Neural progenitor cell (in vitro differentiated cells): ENCODE data around the gene DSCAML1. TPM values are rescaled to one million over a fixed set of nuclear protein-coding genes. Genes with fewer than 3 reads are reported as not detected.

Experiments used
- DNase-seq: peaks from one replicate; pipeline ENCODE4 v3.0.0-alpha.2; 2016; ENCODE audit warnings: low spot score
- H2AFZ ChIP-seq: fragments of 200-600 bp; sonication (generic); replicated peaks from 2 replicates; pipeline ENCODE4 v1.6.1; 2016; ENCODE audit warnings: antibody characterized with exemption
- H3F3A ChIP-seq: fragments of 200-600 bp; sonication (generic); 2 replicates; pipeline ENCODE4 v1.6.1; 2016; ENCODE audit warnings: antibody characterized with exemption, low read depth
- H3K27ac ChIP-seq: fragments of 200-600 bp; sonication (generic); 2 replicates; pipeline ENCODE4 v1.5.1; 2016; ENCODE audit warnings: mild to moderate bottlenecking
- H3K27me3 ChIP-seq: fragments of 200-600 bp; sonication (generic); 2 replicates; pipeline ENCODE4 v1.6.1; 2016; ENCODE audit warnings: mild to moderate bottlenecking, moderate library complexity
- H3K36me3 ChIP-seq: fragments of 200-600 bp; sonication (generic); 2 replicates; pipeline ENCODE4 v1.5.1; 2016
- H3K4me1 ChIP-seq: fragments of 200-600 bp; sonication (generic); 2 replicates; pipeline ENCODE4 v1.6.1; 2016; ENCODE audit warnings: mixed run types
- H3K4me2 ChIP-seq: fragments of 200-600 bp; sonication (generic); 2 replicates; pipeline ENCODE4 v1.6.1; 2016
- H3K4me3 ChIP-seq: fragments of 200-600 bp; sonication (generic); 2 replicates; pipeline ENCODE4 v1.5.1; 2016
- H3K79me2 ChIP-seq: fragments of 200-600 bp; sonication (generic); 2 replicates; pipeline ENCODE4 v1.6.1; 2016; ENCODE audit warnings: low read depth
- H3K9ac ChIP-seq: fragments of 200-600 bp; sonication (generic); 2 replicates; pipeline ENCODE4 v1.6.1; 2016
- H3K9me3 ChIP-seq: fragments of 200-600 bp; sonication (generic); 2 replicates; pipeline ENCODE4 v1.5.1; 2016; ENCODE audit warnings: low read depth
- H4K20me1 ChIP-seq: fragments of 200-600 bp; sonication (generic); 2 replicates; pipeline ENCODE4 v1.6.1; 2016; ENCODE audit warnings: low read depth
- H3K27ac Mint-ChIP-seq: 3 replicates; pipeline ENCODE4 v1.8.0; 2021; ENCODE audit warnings: mixed read lengths
- H3K27me3 Mint-ChIP-seq: 2 replicates; pipeline ENCODE4 v1.8.0; 2022; ENCODE audit warnings: low read depth, mild to moderate bottlenecking, inconsistent platforms, moderate library complexity, mixed read lengths; ENCODE audit not compliant: insufficient read depth
- H3K36me3 Mint-ChIP-seq: 3 replicates; pipeline ENCODE4 v1.8.0; 2021; ENCODE audit warnings: mixed read lengths
- H3K4me1 Mint-ChIP-seq: 3 replicates; pipeline ENCODE4 v1.8.0; 2021; ENCODE audit warnings: mixed read lengths
- H3K4me3 Mint-ChIP-seq: 3 replicates; pipeline ENCODE4 v1.8.0; 2021; ENCODE audit warnings: mild to moderate bottlenecking, moderate library complexity, mixed read lengths
- H3K9me3 Mint-ChIP-seq: 3 replicates; pipeline ENCODE4 v1.8.0; 2020; ENCODE audit warnings: mixed read lengths
- CTCF ChIP-seq: fragments of 200-600 bp; sonication (generic); IDR thresholded peaks from 2 replicates; pipeline ENCODE4 v1.5.1; 2017; ENCODE audit warnings: antibody characterized with exemption, mild to moderate bottlenecking
- EZH2 ChIP-seq: fragments of 200-600 bp; sonication (generic); IDR thresholded peaks from 2 replicates; pipeline ENCODE4 v1.6.1; 2017; ENCODE audit warnings: antibody characterized with exemption, mild to moderate bottlenecking, moderate library complexity
- EZH2phosphoT487 ChIP-seq: fragments of 200-600 bp; sonication (generic); IDR thresholded peaks from 2 replicates; pipeline ENCODE4 v1.6.1; 2017; ENCODE audit warnings: antibody characterized with exemption
- total RNA-seq: library from RNA; depleted of rRNA; stranded (reverse); fragments of >200 nt; gene quantifications from 2 replicates; pipeline ENCODE4 v1.2.3, GENCODE V29; 2015; ENCODE audit warnings: low replicate concordance

DSCAML1 gene
- total RNA-seq, 1 donor from 2014 or later, result 0.06 TPM

DNA sequence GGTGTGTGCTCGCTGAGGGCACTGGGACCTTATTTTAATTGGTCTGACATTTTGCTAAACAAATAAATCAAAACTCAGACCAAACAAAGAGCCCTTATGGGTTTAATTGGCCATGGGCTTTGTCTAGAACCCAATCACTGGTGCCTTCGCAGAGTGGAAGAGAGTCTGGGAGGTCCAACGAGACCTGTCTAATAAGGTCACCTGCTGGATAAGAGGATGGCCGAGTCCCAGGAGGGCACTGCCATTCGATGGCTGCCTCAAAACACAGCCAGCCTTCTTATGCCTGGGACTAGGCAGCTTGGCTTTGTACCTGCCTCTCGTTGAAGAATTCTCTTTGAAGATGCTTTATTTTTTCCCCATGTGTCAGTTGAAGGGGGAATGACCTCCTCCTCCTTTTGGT is 298.2 kb downstream of the DSCAML1 start:
- Histone ChIP-seq H3K4me3 (no peak overlapping the region), H3K4me1 (peaks cover 13% of the 10 kb centered on the region), H3K4me2 (no peak overlapping the region), H3K36me3 (no peaks in the 10 kb centered on the region), H2AFZ (no peak overlapping the region), H3K27ac (no peak overlapping the region), H3K9me3 (no peaks in the 10 kb centered on the region), H3K27me3 (peaks cover 4% of the 10 kb centered on the region), H3K79me2 (no peaks in the 10 kb centered on the region), H3F3A (no peaks in the 10 kb centered on the region), H4K20me1 (no peaks in the 10 kb centered on the region), H3K9ac (no peak overlapping the region)
- H3K9me3 Mint-ChIP-seq, result no peaks in the 10 kb centered on the region
- peak overlapping the region; percentile 7 for H3K27ac Mint-ChIP-seq
- TF ChIP-seq CTCF (no peak), EZH2 (no peak), EZH2phosphoT487 (no peak)
- H3K36me3 Mint-ChIP-seq, result no peaks in the 10 kb centered on the region
- peaks cover 18% of the 10 kb centered on the region for H3K27me3 Mint-ChIP-seq
- H3K4me3 Mint-ChIP-seq, result no peak overlapping the region
- peaks cover 23% of the 10 kb centered on the region for H3K4me1 Mint-ChIP-seq
- DNase-seq, result no peak

GRCh38 chr11:117497206-117497951 is 299.6 kb downstream of the DSCAML1 start:
- Mint-ChIP-seq H3K27ac (no peak overlapping the region), H3K4me1 (peaks cover 24% of the 10 kb centered on the region), H3K36me3 (no peaks in the 10 kb centered on the region), H3K9me3 (no peaks in the 10 kb centered on the region), H3K4me3 (no peak overlapping the region), H3K27me3 (peaks cover 15% of the 10 kb centered on the region)
- Histone ChIP-seq H3K4me1 (peaks cover 15% of the 10 kb centered on the region), H2AFZ (no peak overlapping the region), H3K4me3 (no peak overlapping the region), H3K36me3 (no peaks in the 10 kb centered on the region), H3K27me3 (no peaks in the 10 kb centered on the region), H3K9ac (no peak overlapping the region), H3K79me2 (no peaks in the 10 kb centered on the region), H3F3A (peaks cover 7% of the 10 kb centered on the region), H3K9me3 (no peaks in the 10 kb centered on the region), H3K27ac (no peak overlapping the region), H3K4me2 (no peak overlapping the region), H4K20me1 (no peaks in the 10 kb centered on the region)
- DNase-seq, result no peak
- TF ChIP-seq CTCF, result no peak
- no peak for TF ChIP-seq EZH2
- no peak for TF ChIP-seq EZH2phosphoT487

DNA sequence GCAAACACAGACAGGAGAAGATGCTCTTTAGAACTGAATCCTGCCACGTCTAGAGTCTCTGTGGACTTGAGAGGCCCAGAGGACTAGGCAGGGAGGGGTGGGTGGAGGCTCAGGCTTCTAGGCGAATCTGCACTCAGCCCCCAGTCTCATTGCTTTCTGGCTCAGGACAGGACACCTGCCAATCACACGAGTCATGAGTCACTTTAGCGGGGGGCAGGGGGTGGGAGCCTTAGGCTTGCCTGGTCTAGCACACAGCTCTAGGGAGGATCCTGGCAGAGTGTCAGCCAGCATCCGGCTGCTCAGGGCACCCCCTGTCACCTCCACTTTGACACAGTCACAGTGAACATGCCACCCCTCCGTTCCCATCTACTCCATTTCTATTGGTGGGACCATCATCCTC is 301.7 kb downstream of the DSCAML1 start:
- no peak overlapping the region for H3K4me3 ChIP-seq
- no peak overlapping the region for H3K4me3 Mint-ChIP-seq
- no peaks in the 10 kb centered on the region for H3K79me2 ChIP-seq
- H3K4me1 ChIP-seq, result peaks cover 14% of the 10 kb centered on the region
- H3K27ac Mint-ChIP-seq, result no peak overlapping the region
- H3K9me3 ChIP-seq, result no peaks in the 10 kb centered on the region
- no peak overlapping the region for H3K9ac ChIP-seq
- peaks cover 22% of the 10 kb centered on the region for H3K27me3 Mint-ChIP-seq
- H4K20me1 ChIP-seq, result peaks cover 3% of the 10 kb centered on the region
- H3K27ac ChIP-seq, result no peak overlapping the region
- no peak overlapping the region for H2AFZ ChIP-seq
- no peaks in the 10 kb centered on the region for H3K36me3 Mint-ChIP-seq
- H3F3A ChIP-seq, result peaks cover 16% of the 10 kb centered on the region
- DNase-seq, result no peak
- no peaks in the 10 kb centered on the region for H3K9me3 Mint-ChIP-seq
- no peak overlapping the region for H3K4me2 ChIP-seq
- TF ChIP-seq CTCF, result no peak
- no peak for TF ChIP-seq EZH2phosphoT487
- no peak for TF ChIP-seq EZH2
- no peaks in the 10 kb centered on the region for H3K36me3 ChIP-seq
- peaks cover 8% of the 10 kb centered on the region for H3K27me3 ChIP-seq
- peaks cover 21% of the 10 kb centered on the region for H3K4me1 Mint-ChIP-seq
